AG09319 (cell line): Measurements from ENCODE around the gene AGAP2.
A peak's percentile ranks its signal among the peaks of the same experiment; 100 is the strongest.
"Not testable (repeated sequence)": the region's sequence is repeated elsewhere in the genome, so short reads cannot be mapped to it uniquely, and the experiment has no call there.

Experiments
- DNase-seq: peaks from one replicate; pipeline ENCODE4 v3.0.0-alpha.2; 2010; ENCODE audit warnings: low read depth; ENCODE audit errors: extremely low read depth
- CTCF ChIP-seq: IDR thresholded peaks from 2 replicates; pipeline ENCODE4 v1.5.1; 2011; ENCODE audit warnings: low read depth, mild to moderate bottlenecking, inconsistent platforms, low read length, moderate library complexity

Gene AGAP2

DNA sequence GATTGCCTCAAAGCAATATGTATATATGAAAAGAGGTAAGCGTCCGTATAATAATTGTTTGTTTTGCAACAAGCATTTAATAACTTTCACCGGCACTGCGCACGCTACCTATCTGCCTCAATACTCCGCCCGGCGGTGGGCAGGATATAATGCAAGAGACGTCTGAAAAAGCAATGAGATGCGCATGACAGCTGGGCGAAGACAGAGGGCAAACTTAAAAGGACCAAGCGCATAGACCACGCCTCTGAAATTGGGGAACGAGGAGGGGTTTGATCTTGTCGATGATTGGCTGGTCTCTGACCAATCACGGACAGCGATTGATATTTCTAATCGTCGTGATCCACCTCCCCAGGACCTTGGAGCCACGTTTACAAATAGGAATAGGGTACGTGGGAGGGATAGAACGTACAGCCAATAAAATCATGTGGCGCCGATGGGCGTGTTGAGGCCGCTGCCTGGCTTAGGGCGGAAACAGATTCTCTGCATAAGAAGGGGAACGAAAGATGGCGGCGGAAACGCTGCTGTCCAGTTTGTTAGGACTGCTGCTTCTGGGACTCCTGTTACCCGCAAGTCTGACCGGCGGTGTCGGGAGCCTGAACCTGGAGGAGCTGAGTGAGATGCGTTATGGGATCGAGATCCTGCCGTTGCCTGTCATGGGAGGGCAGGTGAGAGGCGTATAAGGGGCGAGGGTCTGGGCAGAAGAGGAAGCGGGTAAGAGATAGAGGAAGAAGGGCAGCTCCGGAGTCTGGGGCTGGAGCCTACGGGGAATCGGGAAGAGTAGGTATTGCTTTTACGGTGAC, 44.7 kb downstream of the AGAP2 start, which contains the start of gene OS9:
Gene OS9 (plus strand): TSS at position 474 of the 800 bp plus-strand sequence. CDS start 30 bp downstream, at position 504.
- DNase-seq, result peak; percentile 99
- peak; percentile 72 for TF ChIP-seq CTCF

- no peak for TF ChIP-seq CTCF
- no peak for DNase-seq
Measured at GRCh38 chr12:57693317-57693658, 45.3 kb downstream of the AGAP2 start.

DNA sequence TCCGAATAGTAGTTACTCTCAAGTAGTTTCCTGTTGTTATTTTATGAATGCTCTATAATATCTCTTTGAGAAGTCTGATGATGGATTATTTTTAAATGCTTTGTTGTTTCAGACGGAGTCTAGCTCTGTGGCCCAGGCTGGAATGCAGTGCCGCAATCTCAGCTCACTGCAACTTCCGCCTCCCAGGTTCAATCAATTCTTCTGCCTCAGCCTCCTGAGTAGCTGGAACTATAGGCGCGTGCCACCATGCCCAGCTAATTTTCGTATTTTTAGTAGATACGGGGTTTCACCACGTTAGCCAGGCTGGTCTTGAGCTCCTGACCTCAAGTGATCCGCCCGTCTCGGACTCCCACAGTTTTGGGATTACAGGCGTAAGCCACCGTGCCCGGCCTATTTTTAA, 46.0 kb downstream of the AGAP2 start:
- TF ChIP-seq CTCF, result no peak
- DNase-seq, result no peak

GRCh38 chr12:57688931-57689330, 49.6 kb downstream of the AGAP2 start:
- TF ChIP-seq CTCF, result no peak
- DNase-seq, result no peak

DNA sequence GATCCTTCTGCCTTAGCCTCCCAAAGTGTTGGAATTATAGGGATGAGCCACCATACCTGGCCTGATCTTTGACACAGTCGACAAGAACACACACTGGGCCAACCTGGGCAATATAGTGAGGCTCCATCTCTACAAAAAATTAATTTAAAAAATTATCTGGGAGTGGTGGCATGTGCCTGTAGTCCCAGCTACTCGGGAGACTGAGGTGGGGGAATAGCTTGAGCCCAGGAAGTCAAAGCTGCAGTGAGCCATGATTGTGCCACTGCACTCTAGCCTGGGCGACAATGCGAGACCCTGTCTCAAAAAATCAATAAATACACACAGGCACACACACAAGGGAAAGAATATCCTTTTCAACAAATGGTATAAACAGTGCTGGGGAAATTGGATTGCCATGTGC, 50.7 kb downstream of the AGAP2 start:
- DNase-seq, result no peak
- TF ChIP-seq CTCF, result no peak

GRCh38 chr12:57679697-57680096, 58.8 kb downstream of the AGAP2 start:
- TF ChIP-seq CTCF, result no peak
- no peak for DNase-seq

GRCh38 chr12:57677947-57678346, 60.6 kb downstream of the AGAP2 start:
- DNase-seq, result not testable (repeated sequence)

GRCh38 chr12:57674691-57675090, 63.9 kb downstream of the AGAP2 start:
- no peak for TF ChIP-seq CTCF
- no peak for DNase-seq
